Endothelial cell of umbilical vein (primary cell): ENCODE measurements around the gene KDM4C. TPM values are rescaled to one million over a fixed set of nuclear protein-coding genes. Genes with fewer than 3 reads are reported as not detected.

Experiments
- BruUV-seq: library from RNA; stranded (reverse); fragments of 400-500 nt; replicated peaks from 2 replicates; lab custom pipeline; 2021; lab: Mats Ljungman, UMichigan
- CTCF ChIA-PET: fragments of 300-600, 350-600 bp; sonication (Branson Sonifier 250); formaldehyde crosslinking; loops from one replicate; lab custom pipeline; 2021; ENCODE audit warnings: antibody characterized with exemption, inconsistent platforms; lab: Charles Lee
- POLR2A ChIA-PET: fragments of 300-600, 350-600 bp; sonication (Branson Sonifier 250); formaldehyde crosslinking; loops from one replicate; lab custom pipeline; 2021; ENCODE audit warnings: antibody characterized with exemption, inconsistent platforms; lab: Charles Lee
- DNase-seq: peaks from one replicate; pipeline ENCODE4 v3.0.0-alpha.2; 2011; ENCODE audit warnings: low read depth, low spot score
- FAIRE-seq: peaks from 2 replicates; lab custom pipeline; 2011; peaks lifted over from hg19 to GRCh38; lab: Jason Lieb, UNC
- H2AFZ ChIP-seq: 2 replicates; pipeline ENCODE4 v1.6.0; 2012; ENCODE audit warnings: low read depth, low read length, control low read depth, inconsistent platforms
- H3K27ac ChIP-seq: 2 replicates; pipeline ENCODE4 v1.5.1; 2011; ENCODE audit warnings: low read depth, mild to moderate bottlenecking, control low read depth, low read length, moderate library complexity; ENCODE audit not compliant: insufficient read depth
- H3K27me3 ChIP-seq, 2 experiments: 2 replicates each; pipeline versions ENCODE4 v1.6.0 to v1.6.1; 2011; ENCODE audit warnings: low read length in 2 of 2, mixed read lengths in 1 of 2; ENCODE audit not compliant: control insufficient read depth in 2 of 2, insufficient read depth in 2 of 2
- H3K36me3 ChIP-seq, 2 experiments: 2 replicates in 1 of 2; 3 replicates in 1 of 2; pipeline ENCODE4 v1.5.1; 2011; ENCODE audit warnings: low read length in 2 of 2, mild to moderate bottlenecking in 1 of 2, moderate library complexity in 1 of 2; ENCODE audit not compliant: control insufficient read depth in 2 of 2, insufficient read depth in 2 of 2; ENCODE audit errors: extremely low read depth in 1 of 2
- H3K4me1 ChIP-seq: 3 replicates; pipeline ENCODE4 v1.5.1; 2011; ENCODE audit warnings: mild to moderate bottlenecking, low read length; ENCODE audit not compliant: control insufficient read depth, insufficient read depth; ENCODE audit errors: extremely low read depth
- H3K4me2 ChIP-seq: 2 replicates; pipeline ENCODE4 v1.6.1; 2011; ENCODE audit warnings: low read length, control low read depth, mixed read lengths; ENCODE audit not compliant: insufficient read depth
- H3K4me3 ChIP-seq, 3 experiments: fragments of 200-600 bp in 1 of 3; sonication (generic), shearing (Covaris generic) in 1 of 3; replicated peaks in 1 of 3; 2 replicates each; pipeline ENCODE4 v1.5.1; 2011 to 2016; ENCODE audit warnings: control low read depth in 3 of 3, low read length in 3 of 3, mild to moderate bottlenecking in 2 of 3, inconsistent platforms in 1 of 3, low read depth in 1 of 3, moderate library complexity in 1 of 3; ENCODE audit not compliant: insufficient read depth in 1 of 3
- H3K79me2 ChIP-seq: 2 replicates; pipeline ENCODE4 v1.6.0; 2012; ENCODE audit warnings: low read length, inconsistent platforms; ENCODE audit not compliant: control insufficient read depth, insufficient read depth
- H3K9ac ChIP-seq: replicated peaks from 2 replicates; pipeline ENCODE3; 2011; ENCODE audit warnings: low read length, control low read depth; ENCODE audit not compliant: insufficient read depth; ENCODE audit errors: extremely low read depth
- H3K9me1 ChIP-seq: replicated peaks from 3 replicates; pipeline ENCODE4 v1.6.0; 2011; ENCODE audit warnings: mild to moderate bottlenecking, low read length; ENCODE audit not compliant: control insufficient read depth, insufficient read depth; ENCODE audit errors: extremely low read depth
- H3K9me3 ChIP-seq: replicated peaks from 2 replicates; pipeline ENCODE4 v1.5.1; 2012; ENCODE audit warnings: low read length, inconsistent platforms; ENCODE audit not compliant: control insufficient read depth, insufficient read depth
- H4K20me1 ChIP-seq: replicated peaks from 2 replicates; pipeline ENCODE3; 2011; ENCODE audit warnings: mild to moderate bottlenecking, low read length; ENCODE audit not compliant: control insufficient read depth, insufficient read depth; ENCODE audit errors: extremely low read depth
- EZH2 ChIP-seq: IDR thresholded peaks from 2 replicates; pipeline ENCODE4 v1.6.1; 2012; ENCODE audit warnings: borderline replicate concordance, low read depth, mild to moderate bottlenecking, moderate library complexity, low read length, inconsistent platforms; ENCODE audit not compliant: severe bottlenecking
- FOS ChIP-seq: IDR thresholded peaks from 2 replicates; pipeline ENCODE4 v1.6.1; 2011; ENCODE audit warnings: mild to moderate bottlenecking, low read length, moderate library complexity, borderline replicate concordance; ENCODE audit not compliant: insufficient read depth
- GATA2 ChIP-seq: IDR thresholded peaks from 2 replicates; pipeline ENCODE4 v1.7.0; 2011; ENCODE audit warnings: low read depth, mild to moderate bottlenecking, moderate library complexity, mixed read lengths, low read length; ENCODE audit not compliant: insufficient read length, insufficient read depth
- JUN ChIP-seq: IDR thresholded peaks from 2 replicates; pipeline ENCODE4 v1.6.1; 2011; ENCODE audit warnings: borderline replicate concordance, low read depth; ENCODE audit not compliant: insufficient read length, insufficient read depth
- MYC ChIP-seq: IDR thresholded peaks from one replicate; pipeline ENCODE4 v1.6.1; 2011; ENCODE audit warnings: mild to moderate bottlenecking, low read depth, low read length
- POLR2A ChIP-seq: IDR thresholded peaks from 2 replicates; pipeline ENCODE4 v1.6.1; 2012; ENCODE audit warnings: low read depth, mild to moderate bottlenecking, control low read depth, low read length
- POLR2AphosphoS5 ChIP-seq: IDR thresholded peaks from 2 replicates; pipeline ENCODE4 v1.6.1; 2012; ENCODE audit warnings: low read depth, mild to moderate bottlenecking, control low read depth, low read length, moderate library complexity; ENCODE audit not compliant: insufficient read depth
- dilution Hi-C: fragments of 300-500 bp; cut with MboI; formaldehyde crosslinking; loops from one replicate; pipeline ENCODE4 v1.15.0; 2019; ENCODE audit warnings: low sequenced_read_pairs; ENCODE audit not compliant: extremely low pct_ligation_motif_present
- intact Hi-C: fragments of 100-400 bp; cut with micrococcal nuclease; formaldehyde crosslinking; loops from one replicate; pipeline ENCODE4 v1.10.0; 2022
- polyA plus RNA-seq, 4 experiments: library from polyadenylated mRNA; depleted of rRNA in 3 of 4; stranded (reverse) in 3 of 4; unstranded in 1 of 4; fragments of >200 nt; gene quantifications; 2 replicates each; pipeline versions ENCODE4 v1.2.1 to v1.2.3, GENCODE V29; 2011 to 2012; ENCODE audit warnings: missing spikeins in 1 of 4
- total RNA-seq: library from RNA; stranded (reverse); gene quantifications from 2 replicates; pipeline ENCODE4 v1.2.3, GENCODE V29; 2021
- TF ChIP-seq, protein P1 (sequence below), 2 donors: IDR thresholded peaks; 1 replicate in 1 of 2; 2 replicates in 1 of 2; pipeline ENCODE4 v1.5.1; 2011; ENCODE audit warnings: low read length in 2 of 2, mild to moderate bottlenecking in 2 of 2, moderate library complexity in 2 of 2, control low read depth in 1 of 2, inconsistent platforms in 1 of 2, low read depth in 1 of 2; ENCODE audit not compliant: insufficient read depth in 1 of 2; ENCODE audit errors: extremely low read depth in 1 of 2
- TF ChIP-seq, protein P2 (sequence below): IDR thresholded peaks from 2 replicates; pipeline ENCODE4 v1.6.1; 2011; ENCODE audit not compliant: insufficient read depth, insufficient read length

The KDM4C gene
- total and polyA plus RNA-seq, 2 donors (not counting 3 experiments of a cell fraction or from before 2014, with no cell fraction given): 5.4 to 15.0 TPM

DNA sequence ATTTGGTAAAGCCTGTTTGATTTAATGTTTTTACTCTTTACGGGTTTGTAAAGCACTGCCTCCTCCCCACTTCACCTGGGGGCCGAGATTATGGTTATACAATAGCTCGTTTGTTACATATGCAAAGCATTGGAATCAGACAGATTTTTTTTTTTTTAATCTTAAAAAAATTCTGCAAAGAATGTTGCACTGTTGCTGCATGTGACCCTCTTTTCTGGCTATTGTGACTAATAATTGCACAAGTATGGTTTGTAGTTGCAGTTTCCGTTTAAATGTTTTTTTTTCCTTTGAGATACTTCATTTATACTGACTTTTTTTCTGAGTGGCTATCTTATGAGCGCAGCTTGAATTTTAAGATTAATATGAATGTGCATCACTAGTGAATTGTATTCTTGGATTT is 165.3 kb downstream of the KDM4C start:
- Histone ChIP-seq H3K4me1 (peaks cover 9% of the 10 kb centered on the region), H3K9me3 (no peaks in the 10 kb centered on the region), H3K27ac (no peak overlapping the region), H3K27me3 (no peaks in the 10 kb centered on the region), H3K9me1 (no peaks in the 10 kb centered on the region), H3K36me3 (no peaks in the 10 kb centered on the region), H4K20me1 (no peaks in the 10 kb centered on the region), H3K4me2 (no peak overlapping the region), H3K4me3 (no peak overlapping the region), H3K79me2 (no peaks in the 10 kb centered on the region), H3K9ac (no peak overlapping the region), H2AFZ (no peak overlapping the region)
- CTCF ChIA-PET: interaction anchor here (1.3 kb wide), 1 partner anchor 21 kb away, joined by 3 read pairs; no protein-coding TSS in a partner anchor
- intact Hi-C loops (no loop called here), dilution Hi-C loops (no loop called here)
- DNase-seq (no peak), FAIRE-seq (no peak)
- POLR2A ChIA-PET: no interaction called here
- TF ChIP-seq POLR2AphosphoS5 (no peak), JUN (no peak), POLR2A (no peak), FOS (no peak), GATA2 (no peak), MYC (no peak), EZH2 (no peak)
- TF ChIP-seq, protein P1, sequence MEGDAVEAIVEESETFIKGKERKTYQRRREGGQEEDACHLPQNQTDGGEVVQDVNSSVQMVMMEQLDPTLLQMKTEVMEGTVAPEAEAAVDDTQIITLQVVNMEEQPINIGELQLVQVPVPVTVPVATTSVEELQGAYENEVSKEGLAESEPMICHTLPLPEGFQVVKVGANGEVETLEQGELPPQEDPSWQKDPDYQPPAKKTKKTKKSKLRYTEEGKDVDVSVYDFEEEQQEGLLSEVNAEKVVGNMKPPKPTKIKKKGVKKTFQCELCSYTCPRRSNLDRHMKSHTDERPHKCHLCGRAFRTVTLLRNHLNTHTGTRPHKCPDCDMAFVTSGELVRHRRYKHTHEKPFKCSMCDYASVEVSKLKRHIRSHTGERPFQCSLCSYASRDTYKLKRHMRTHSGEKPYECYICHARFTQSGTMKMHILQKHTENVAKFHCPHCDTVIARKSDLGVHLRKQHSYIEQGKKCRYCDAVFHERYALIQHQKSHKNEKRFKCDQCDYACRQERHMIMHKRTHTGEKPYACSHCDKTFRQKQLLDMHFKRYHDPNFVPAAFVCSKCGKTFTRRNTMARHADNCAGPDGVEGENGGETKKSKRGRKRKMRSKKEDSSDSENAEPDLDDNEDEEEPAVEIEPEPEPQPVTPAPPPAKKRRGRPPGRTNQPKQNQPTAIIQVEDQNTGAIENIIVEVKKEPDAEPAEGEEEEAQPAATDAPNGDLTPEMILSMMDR (IDR thresholded peaks at IDR 0.05; ENCODE audit: extremely low read depth in 1 of 2, insufficient read depth in 1 of 2, low read depth in 1 of 2, low read length in 2 of 2): no peak
- TF ChIP-seq, protein P2, sequence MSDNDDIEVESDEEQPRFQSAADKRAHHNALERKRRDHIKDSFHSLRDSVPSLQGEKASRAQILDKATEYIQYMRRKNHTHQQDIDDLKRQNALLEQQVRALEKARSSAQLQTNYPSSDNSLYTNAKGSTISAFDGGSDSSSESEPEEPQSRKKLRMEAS: no peak
- BruUV-seq: no TSS peak
